K562 (cell line): Measurements from ENCODE around the gene SCARF1. TPM values are rescaled to one million over a fixed set of nuclear protein-coding genes. Genes with fewer than 3 reads are reported as not detected.
A peak's percentile ranks its signal among the peaks of the same experiment; 100 is the strongest.

Experiments used
- ADNP ChIP-seq: fragments of 200-800 bp; sonication (Bioruptor generic); IDR thresholded peaks from 2 replicates; pipeline ENCODE4 v1.6.1; 2016; ENCODE audit warnings: missing genetic modification characterization, missing compliant biosample characterization
- CREB1 ChIP-seq, 2 experiments: sonication (generic) in 1 of 2; formaldehyde crosslinking in 1 of 2; IDR thresholded peaks; 2 replicates each; pipeline versions ENCODE4 v1.6.1 to v1.8.0; 2012 to 2022; ENCODE audit warnings: inconsistent platforms in 1 of 2, mild to moderate bottlenecking in 1 of 2, missing genetic modification reagents in 1 of 2, moderate library complexity in 1 of 2
- HIVEP1 ChIP-seq: fragments of 250-450 bp; sonication (Bioruptor Pico); IDR thresholded peaks from 2 replicates; pipeline ENCODE4 v1.4.0; 2020; ENCODE audit warnings: mild to moderate bottlenecking
- JUND ChIP-seq, 2 experiments: IDR thresholded peaks; 2 replicates in 1 of 2; 3 replicates in 1 of 2; pipeline ENCODE4 v1.6.1; 2011; ENCODE audit warnings: borderline replicate concordance in 2 of 2, low read depth in 2 of 2, low read length in 2 of 2, improper control_type of control experiment in 1 of 2, missing biosample characterization in 1 of 2, missing genetic modification characterization in 1 of 2, missing genetic modification reagents in 1 of 2
- POU5F1 ChIP-seq: fragments of 150-350 bp; IDR thresholded peaks from 2 replicates; pipeline ENCODE4 v1.6.1; 2014; ENCODE audit warnings: borderline replicate concordance, low read length, low read depth, mild to moderate bottlenecking; ENCODE audit not compliant: partially characterized antibody
- RCOR1 ChIP-seq, 2 experiments: IDR thresholded peaks; 2 replicates each; pipeline ENCODE4 v1.6.1; 2012; ENCODE audit warnings: low read depth in 2 of 2, low read length in 2 of 2, borderline replicate concordance in 1 of 2, improper control_type of control experiment in 1 of 2
- SMARCA4 ChIP-seq: fragments of 450-650 bp; IDR thresholded peaks from 2 replicates; pipeline ENCODE4 v1.6.1; 2016
- SRSF3 ChIP-seq: fragments of 200-400 bp; formaldehyde crosslinking; IDR thresholded peaks from 2 replicates; pipeline ENCODE4 v1.6.1; 2016; ENCODE audit warnings: mild to moderate bottlenecking, low read length, moderate library complexity; ENCODE audit not compliant: insufficient read depth
- XRCC3 ChIP-seq: fragments of 450-650 bp; IDR thresholded peaks from 2 replicates; pipeline ENCODE4 v1.6.1; 2017; ENCODE audit warnings: mild to moderate bottlenecking, moderate library complexity
- ZNF134 ChIP-seq: fragments of 250-450 bp; sonication (Bioruptor Pico); conservative IDR thresholded peaks from 2 replicates; pipeline ENCODE4 v1.4.0; 2020
- polyA plus RNA-seq, 8 experiments: library from polyadenylated mRNA; depleted of rRNA in 4 of 8; stranded (reverse) in 5 of 8; unstranded in 3 of 8; fragments of >200 nt; fragmentation: Nextera tagmentation in 2 of 8; fragmentation: Illumina TruSeq in 1 of 8; extraction: Ambion mirVana in 2 of 8; extraction: Trizol in 1 of 8; gene quantifications; 2 replicates each; pipeline versions ENCODE4 v1.2.1 to v1.2.3, GENCODE V29; 2011 to 2014; ENCODE audit warnings: inconsistent platforms in 1 of 8, missing spikeins in 1 of 8
- total RNA-seq, 7 experiments: library from RNA; depleted of rRNA in 6 of 7; stranded (reverse); fragments of >200 nt in 6 of 7; fragmentation: Illumina TruSeq in 2 of 7; extraction: Trizol in 2 of 7; gene quantifications; 2 replicates each; pipeline versions ENCODE4 v1.2.1 to v1.2.3, GENCODE V29; 2011 to 2021; ENCODE audit warnings: low replicate concordance in 1 of 7
- TF ChIP-seq, protein P1 (sequence below), 2 experiments: fragments of 450-650 bp; formaldehyde crosslinking in 1 of 2; IDR thresholded peaks; 2 replicates each; pipeline versions ENCODE4 v1.4.0 to v1.6.1; 2014 to 2020; ENCODE audit warnings: mild to moderate bottlenecking in 2 of 2, borderline replicate concordance in 1 of 2, low read depth in 1 of 2
- TF ChIP-seq, protein P2 (sequence below): fragments of 450-650 bp; formaldehyde crosslinking; IDR thresholded peaks from 2 replicates; pipeline ENCODE4 v1.4.0; 2022; ENCODE audit warnings: missing genetic modification characterization

SCARF1 gene
- total and polyA plus RNA-seq, 9 of the 15 experiments (the other 6 are each of a cell fraction or from before 2014, with no cell fraction given) = 0.04 to 2.1 (median 0.63) TPM

GRCh38 chr17:1648173-1648962 is 2.8 kb upstream of the SCARF1 start (continued):
- TF ChIP-seq, protein P1, sequence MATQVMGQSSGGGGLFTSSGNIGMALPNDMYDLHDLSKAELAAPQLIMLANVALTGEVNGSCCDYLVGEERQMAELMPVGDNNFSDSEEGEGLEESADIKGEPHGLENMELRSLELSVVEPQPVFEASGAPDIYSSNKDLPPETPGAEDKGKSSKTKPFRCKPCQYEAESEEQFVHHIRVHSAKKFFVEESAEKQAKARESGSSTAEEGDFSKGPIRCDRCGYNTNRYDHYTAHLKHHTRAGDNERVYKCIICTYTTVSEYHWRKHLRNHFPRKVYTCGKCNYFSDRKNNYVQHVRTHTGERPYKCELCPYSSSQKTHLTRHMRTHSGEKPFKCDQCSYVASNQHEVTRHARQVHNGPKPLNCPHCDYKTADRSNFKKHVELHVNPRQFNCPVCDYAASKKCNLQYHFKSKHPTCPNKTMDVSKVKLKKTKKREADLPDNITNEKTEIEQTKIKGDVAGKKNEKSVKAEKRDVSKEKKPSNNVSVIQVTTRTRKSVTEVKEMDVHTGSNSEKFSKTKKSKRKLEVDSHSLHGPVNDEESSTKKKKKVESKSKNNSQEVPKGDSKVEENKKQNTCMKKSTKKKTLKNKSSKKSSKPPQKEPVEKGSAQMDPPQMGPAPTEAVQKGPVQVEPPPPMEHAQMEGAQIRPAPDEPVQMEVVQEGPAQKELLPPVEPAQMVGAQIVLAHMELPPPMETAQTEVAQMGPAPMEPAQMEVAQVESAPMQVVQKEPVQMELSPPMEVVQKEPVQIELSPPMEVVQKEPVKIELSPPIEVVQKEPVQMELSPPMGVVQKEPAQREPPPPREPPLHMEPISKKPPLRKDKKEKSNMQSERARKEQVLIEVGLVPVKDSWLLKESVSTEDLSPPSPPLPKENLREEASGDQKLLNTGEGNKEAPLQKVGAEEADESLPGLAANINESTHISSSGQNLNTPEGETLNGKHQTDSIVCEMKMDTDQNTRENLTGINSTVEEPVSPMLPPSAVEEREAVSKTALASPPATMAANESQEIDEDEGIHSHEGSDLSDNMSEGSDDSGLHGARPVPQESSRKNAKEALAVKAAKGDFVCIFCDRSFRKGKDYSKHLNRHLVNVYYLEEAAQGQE (IDR thresholded peaks at IDR 0.05; ENCODE audit: borderline replicate concordance) = peak; percentile 27; the same call in 1 of the 2 replicates
- TF ChIP-seq, protein P1 (CRISPR knock-in tag; IDR thresholded peaks at IDR 0.05; ENCODE audit: low read depth) = 0 out of 2 replicates have a peak, but pooled peaks have one; percentile 20
- no peak for TF ChIP-seq HIVEP1 (CRISPR knock-in tag)
- TF ChIP-seq XRCC3 = no peak
- no peak for TF ChIP-seq SRSF3
- TF ChIP-seq ZNF134 (CRISPR knock-in tag) = no peak
- TF ChIP-seq ADNP = no peak
- TF ChIP-seq CREB1 (IDR thresholded peaks at IDR 0.05) = no peak
- peak; percentile 37; the same call in 1 of the 2 replicates for TF ChIP-seq CREB1 (CRISPR knock-in tag; IDR thresholded peaks at IDR 0.05)
- no peak for TF ChIP-seq RCOR1 (IDR thresholded peaks at IDR 0.05; ENCODE audit: borderline replicate concordance in 1 of 2, low read depth in 2 of 2, low read length in 2 of 2)
- no peak for TF ChIP-seq JUND (IDR thresholded peaks at IDR 0.05; ENCODE audit: borderline replicate concordance, low read depth, low read length)
- TF ChIP-seq JUND (tag; IDR thresholded peaks at IDR 0.05; ENCODE audit: borderline replicate concordance, low read depth, low read length) = no peak; the same call in 2 of the 3 replicates
- no peak for TF ChIP-seq SMARCA4
- TF ChIP-seq, protein P2, sequence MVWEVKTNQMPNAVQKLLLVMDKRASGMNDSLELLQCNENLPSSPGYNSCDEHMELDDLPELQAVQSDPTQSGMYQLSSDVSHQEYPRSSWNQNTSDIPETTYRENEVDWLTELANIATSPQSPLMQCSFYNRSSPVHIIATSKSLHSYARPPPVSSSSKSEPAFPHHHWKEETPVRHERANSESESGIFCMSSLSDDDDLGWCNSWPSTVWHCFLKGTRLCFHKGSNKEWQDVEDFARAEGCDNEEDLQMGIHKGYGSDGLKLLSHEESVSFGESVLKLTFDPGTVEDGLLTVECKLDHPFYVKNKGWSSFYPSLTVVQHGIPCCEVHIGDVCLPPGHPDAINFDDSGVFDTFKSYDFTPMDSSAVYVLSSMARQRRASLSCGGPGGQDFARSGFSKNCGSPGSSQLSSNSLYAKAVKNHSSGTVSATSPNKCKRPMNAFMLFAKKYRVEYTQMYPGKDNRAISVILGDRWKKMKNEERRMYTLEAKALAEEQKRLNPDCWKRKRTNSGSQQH (CRISPR knock-in tag) = no peak
- no peak for TF ChIP-seq POU5F1
